Stimulated activated naive B cell treated with anti-CD40 and anti-IgM and Interleukin-4, amounts not matched to agents 10 μg/mL and 1 μg/mL and 100 μg/mL, for 72 hours (primary cell): ENCODE results near the gene IMP3.
"Not testable (repeated sequence)": the region's sequence is repeated elsewhere in the genome, so short reads cannot be mapped to it uniquely, and the experiment has no call there.

Source experiments
- ATAC-seq, 2 donors: fragments of 150-1000 bp; cut with Tn5 transposase; replicated peaks; 2 replicates each; pipeline ENCODE4 v1.10.0; 2021; ENCODE audit warnings: moderate library complexity in 1 of 2
- DNase-seq: peaks from one replicate; pipeline ENCODE4 v3.0.0; 2021
- H3K27ac Mint-ChIP-seq: one replicate; pipeline ENCODE4 v1.8.0; 2022; ENCODE audit warnings: mild to moderate bottlenecking, mixed read lengths
- H3K27me3 Mint-ChIP-seq, 2 donors: one replicate each; pipeline ENCODE4 v1.8.0; 2022; ENCODE audit warnings: mixed read lengths in 2 of 2
- H3K36me3 Mint-ChIP-seq, 2 donors: one replicate each; pipeline ENCODE4 v1.8.0; 2022; ENCODE audit warnings: mixed read lengths in 2 of 2, mild to moderate bottlenecking in 1 of 2
- H3K4me1 Mint-ChIP-seq, 2 donors: one replicate each; pipeline ENCODE4 v1.8.0; 2022; ENCODE audit warnings: mixed read lengths in 2 of 2, mild to moderate bottlenecking in 1 of 2
- H3K4me3 Mint-ChIP-seq, 2 donors: one replicate each; pipeline ENCODE4 v1.8.0; 2022; ENCODE audit warnings: mild to moderate bottlenecking in 2 of 2, mixed read lengths in 2 of 2, moderate library complexity in 1 of 2
- H3K9me3 Mint-ChIP-seq, 2 donors: one replicate each; pipeline ENCODE4 v1.8.0; 2022; ENCODE audit warnings: mixed read lengths in 2 of 2, mild to moderate bottlenecking in 1 of 2

IMP3 gene

DNA sequence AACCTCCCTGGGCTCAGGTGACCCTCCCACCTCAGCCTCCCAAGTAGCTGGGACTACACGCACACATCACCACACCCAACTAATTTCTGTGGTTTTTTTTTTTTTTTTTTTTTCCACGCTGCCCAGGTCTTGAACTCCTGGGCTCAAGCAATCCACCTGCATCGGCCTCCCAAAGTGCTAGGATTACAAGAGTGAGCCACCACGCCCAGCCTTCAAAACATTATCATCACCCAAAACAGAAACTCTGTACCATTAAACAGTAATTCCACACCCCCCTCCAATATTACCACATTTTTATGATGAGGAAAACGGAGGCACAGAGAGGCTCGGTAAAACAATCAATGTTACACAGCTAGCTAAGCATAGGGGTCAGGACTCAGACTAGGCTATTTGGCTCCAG, 4.0 kb downstream of the IMP3 start:
- H3K9me3 Mint-ChIP-seq, result no peaks in the 10 kb centered on the region
- H3K4me3 Mint-ChIP-seq, result peak overlapping the region in 1 of 2 donors; percentile 6
- no peak for DNase-seq
- peaks cover 23 to 28% of the 10 kb centered on the region in 2 donors for H3K36me3 Mint-ChIP-seq
- H3K27ac Mint-ChIP-seq, result no peak overlapping the region
- ATAC-seq, result no peak
- no peaks in the 10 kb centered on the region for H3K27me3 Mint-ChIP-seq
- peaks cover 16 to 38% of the 10 kb centered on the region in 2 donors for H3K4me1 Mint-ChIP-seq

DNA sequence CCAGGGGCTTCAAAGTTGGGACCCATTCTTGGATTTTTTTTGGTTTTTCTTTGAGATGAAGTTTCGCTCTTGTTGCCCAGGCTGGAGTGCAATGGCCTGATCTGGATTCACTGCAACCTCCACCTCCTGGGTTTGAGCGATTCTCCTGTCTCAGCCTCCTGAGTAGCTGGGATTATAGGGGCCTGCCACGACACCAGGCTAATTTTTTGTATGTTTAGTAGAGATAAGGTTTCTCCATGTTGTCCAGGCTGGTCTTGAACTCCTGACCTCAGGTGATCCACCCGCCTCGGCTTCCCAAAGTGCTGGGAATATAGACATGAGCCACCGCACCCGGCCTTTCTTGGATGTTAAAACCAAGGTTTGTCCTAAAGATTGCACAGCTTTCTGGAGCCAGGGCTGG, 6.1 kb downstream of the IMP3 start:
- not testable (repeated sequence) for DNase-seq, H3K27ac Mint-ChIP-seq, ATAC-seq, H3K27me3 Mint-ChIP-seq, H3K4me3 Mint-ChIP-seq, H3K9me3 Mint-ChIP-seq
- Mint-ChIP-seq H3K4me1 (peaks cover 14 to 28% of the 10 kb centered on the region in 2 donors), H3K36me3 (peaks cover 19 to 21% of the 10 kb centered on the region in 2 donors)

GRCh38 chr15:75631935-75632334, 8.1 kb downstream of the IMP3 start:
- no peak overlapping the region for H3K27ac Mint-ChIP-seq
- DNase-seq, result no peak
- no peak overlapping the region for H3K4me3 Mint-ChIP-seq
- H3K27me3 Mint-ChIP-seq, result no peaks in the 10 kb centered on the region
- H3K36me3 Mint-ChIP-seq, result peaks cover 5 to 6% of the 10 kb centered on the region in 2 donors
- ATAC-seq, result no peak
- H3K9me3 Mint-ChIP-seq, result no peaks in the 10 kb centered on the region
- peaks cover 2 to 9% of the 10 kb centered on the region in 2 donors for H3K4me1 Mint-ChIP-seq

DNA sequence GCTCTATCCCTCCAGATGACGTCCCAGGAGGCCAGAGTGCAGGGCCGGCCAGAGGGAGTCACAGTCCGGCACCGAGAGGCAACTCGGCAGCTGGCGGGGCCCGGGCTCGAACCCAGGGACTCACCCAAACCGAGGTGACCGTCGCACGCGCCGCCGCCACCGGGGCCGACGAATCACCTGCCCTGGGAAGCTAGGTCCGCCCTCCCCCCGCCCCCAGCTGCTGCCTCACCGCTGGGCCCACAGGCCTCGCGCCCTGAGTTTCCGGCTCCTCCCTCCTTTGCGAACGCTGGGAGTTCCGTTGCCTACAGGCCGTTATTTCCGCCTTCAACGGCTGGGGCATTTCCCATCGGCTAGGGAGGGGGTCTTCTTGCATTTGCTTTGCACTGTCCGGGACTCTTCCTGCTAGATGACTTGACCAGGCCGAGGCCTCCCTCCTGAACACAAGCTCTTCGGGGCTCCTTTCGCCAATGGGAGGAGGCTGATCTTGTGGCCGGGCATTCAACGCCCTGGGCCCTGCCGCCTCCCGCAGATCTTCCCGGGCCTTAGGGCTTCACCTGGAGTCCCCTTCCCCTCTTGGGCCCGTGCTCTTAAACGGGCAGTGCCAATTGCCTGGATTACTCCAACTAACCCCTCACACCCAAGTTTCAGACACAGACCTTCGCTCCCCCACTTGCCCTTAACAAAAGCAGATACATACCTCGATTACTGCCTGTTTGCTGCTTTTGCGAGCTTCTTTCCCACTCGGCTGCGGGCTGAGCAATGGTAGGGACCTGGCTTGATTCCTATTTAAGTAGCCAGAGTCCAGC, 14.3 kb downstream of the IMP3 start, which contains the start of gene SNUPN:
Gene SNUPN, minus strand, starts transcription at position 184 of the 806 bp plus-strand sequence. CDS start 4,674 bp downstream, outside the sequence.
- Mint-ChIP-seq H3K4me1 (peaks cover 14 to 35% of the 10 kb centered on the region in 2 donors), H3K4me3 (peak within 1 kb of the TSS; percentile 92 to 97), H3K27me3 (no peaks in the 10 kb centered on the region), H3K27ac (peak within 1 kb of the TSS; percentile 97), H3K36me3 (peaks cover 2 to 11% of the 10 kb centered on the region in 2 donors), H3K9me3 (no peaks in the 10 kb centered on the region)
- ATAC-seq (peak; percentile 87 to 94), DNase-seq (peak; percentile 88)

DNA sequence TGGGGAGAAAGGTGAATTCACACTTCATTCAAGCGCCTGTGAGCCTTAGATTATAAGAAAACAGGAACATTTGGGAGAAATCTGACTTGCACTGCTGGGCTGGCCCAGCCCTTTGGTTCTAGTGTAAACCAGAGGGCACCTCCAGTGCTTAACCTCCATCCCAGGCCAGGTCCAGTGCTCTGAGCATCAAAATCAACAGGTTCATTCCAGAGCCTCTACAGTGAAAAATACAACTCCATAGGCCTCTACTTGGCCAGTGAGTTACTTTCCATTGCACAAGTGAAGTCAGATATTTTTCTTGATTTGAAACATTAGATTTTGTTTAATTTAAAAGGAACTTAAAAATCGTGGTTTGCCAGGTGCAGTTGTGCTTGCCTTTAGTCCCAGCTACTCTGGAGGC, 17.5 kb downstream of the IMP3 start:
- Mint-ChIP-seq H3K4me1 (peaks cover 17 to 41% of the 10 kb centered on the region in 2 donors), H3K27me3 (no peaks in the 10 kb centered on the region), H3K9me3 (no peaks in the 10 kb centered on the region), H3K4me3 (no peak overlapping the region), H3K36me3 (peaks cover 5 to 23% of the 10 kb centered on the region in 2 donors), H3K27ac (no peak overlapping the region)
- ATAC-seq (no peak), DNase-seq (no peak)

DNA sequence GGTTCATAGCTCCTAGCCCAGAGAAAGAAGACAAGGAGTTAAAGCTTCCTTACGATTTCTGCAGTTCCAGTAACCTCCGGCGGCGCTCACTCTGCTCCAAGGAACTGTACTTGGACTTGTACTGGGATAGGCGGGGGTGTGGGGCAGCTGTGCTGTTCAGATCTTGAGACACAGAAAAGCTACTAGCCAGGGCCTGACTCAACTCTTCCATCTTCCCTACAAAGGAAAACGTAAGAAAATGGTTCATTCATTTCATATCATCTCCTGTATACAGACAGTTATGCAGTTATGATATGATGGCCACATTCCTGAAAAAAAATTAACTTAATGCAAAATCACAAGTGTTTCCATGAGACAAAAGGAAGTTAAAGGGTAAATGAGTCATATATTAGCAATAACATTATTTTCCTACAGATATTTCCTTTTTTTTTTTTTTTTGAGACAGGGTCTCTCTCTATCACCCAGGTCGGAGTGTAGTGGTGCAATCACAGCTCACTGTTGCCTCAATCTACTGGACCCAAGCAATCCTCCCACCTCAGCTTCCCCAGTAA, 19.1 kb downstream of the IMP3 start:
- Mint-ChIP-seq H3K4me1 (peaks cover 15 to 36% of the 10 kb centered on the region in 2 donors), H3K27me3 (no peaks in the 10 kb centered on the region), H3K27ac (peak overlapping the region; percentile 89), H3K36me3 (peaks cover 12 to 35% of the 10 kb centered on the region in 2 donors), H3K9me3 (no peaks in the 10 kb centered on the region), H3K4me3 (peak overlapping the region; percentile 35 to 52)
- DNase-seq (no peak), ATAC-seq (no peak)

GRCh38 chr15:75620058-75620820, 19.8 kb downstream of the IMP3 start:
- Mint-ChIP-seq H3K4me1 (peaks cover 16 to 34% of the 10 kb centered on the region in 2 donors), H3K27me3 (no peaks in the 10 kb centered on the region), H3K27ac (peak overlapping the region; percentile 37), H3K9me3 (no peaks in the 10 kb centered on the region), H3K36me3 (peaks cover 17 to 41% of the 10 kb centered on the region in 2 donors), H3K4me3 (no peak overlapping the region)
- no peak for ATAC-seq
- DNase-seq, result no peak

GRCh38 chr15:75616766-75617165, 23.3 kb downstream of the IMP3 start:
- no peak for DNase-seq
- ATAC-seq, result no peak
- H3K27ac Mint-ChIP-seq, result no peak overlapping the region
- no peaks in the 10 kb centered on the region for H3K27me3 Mint-ChIP-seq
- H3K9me3 Mint-ChIP-seq, result no peaks in the 10 kb centered on the region
- no peak overlapping the region for H3K4me3 Mint-ChIP-seq
- peaks cover 36 to 65% of the 10 kb centered on the region in 2 donors for H3K36me3 Mint-ChIP-seq
- peaks cover 13 to 16% of the 10 kb centered on the region in 2 donors for H3K4me1 Mint-ChIP-seq

- DNase-seq (no peak), ATAC-seq (no peak)
Measured at GRCh38 chr15:75606711-75607699, 33.0 kb downstream of the IMP3 start.

DNA sequence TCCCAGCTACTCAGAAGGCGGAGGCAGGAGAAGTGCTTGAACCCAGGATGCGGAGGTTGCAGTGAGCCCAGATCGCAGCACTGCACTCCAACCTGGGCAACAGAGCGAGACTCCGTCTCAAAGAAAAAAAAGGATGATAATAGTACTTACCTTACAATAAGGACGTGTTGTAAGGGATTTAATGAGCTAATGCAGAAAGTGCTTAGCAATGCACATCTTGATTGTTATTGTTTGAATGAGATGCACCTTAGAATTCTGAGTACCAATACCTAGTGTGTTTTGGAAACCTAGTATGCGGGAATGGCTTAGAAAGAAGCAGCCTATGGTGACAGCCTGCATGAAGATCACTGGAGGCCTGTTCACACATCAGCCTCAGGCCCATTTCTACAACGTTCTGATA, 34.0 kb downstream of the IMP3 start:
- H3K4me3 Mint-ChIP-seq, result no peak overlapping the region
- ATAC-seq (no peak), DNase-seq (no peak)
- H3K36me3 Mint-ChIP-seq, result peaks cover 46 to 55% of the 10 kb centered on the region in 2 donors
- no peaks in the 10 kb centered on the region for H3K4me1 Mint-ChIP-seq
- no peaks in the 10 kb centered on the region for H3K9me3 Mint-ChIP-seq
- no peak overlapping the region for H3K27ac Mint-ChIP-seq
- no peaks in the 10 kb centered on the region for H3K27me3 Mint-ChIP-seq

More at GRCh38 chr15:75606711-75607699, 33.0 kb downstream of the IMP3 start:
- Mint-ChIP-seq H3K4me3 (no peak overlapping the region), H3K9me3 (no peaks in the 10 kb centered on the region), H3K36me3 (peaks cover 49 to 53% of the 10 kb centered on the region in 2 donors), H3K27ac (no peak overlapping the region), H3K27me3 (no peaks in the 10 kb centered on the region), H3K4me1 (no peaks in the 10 kb centered on the region)

DNA sequence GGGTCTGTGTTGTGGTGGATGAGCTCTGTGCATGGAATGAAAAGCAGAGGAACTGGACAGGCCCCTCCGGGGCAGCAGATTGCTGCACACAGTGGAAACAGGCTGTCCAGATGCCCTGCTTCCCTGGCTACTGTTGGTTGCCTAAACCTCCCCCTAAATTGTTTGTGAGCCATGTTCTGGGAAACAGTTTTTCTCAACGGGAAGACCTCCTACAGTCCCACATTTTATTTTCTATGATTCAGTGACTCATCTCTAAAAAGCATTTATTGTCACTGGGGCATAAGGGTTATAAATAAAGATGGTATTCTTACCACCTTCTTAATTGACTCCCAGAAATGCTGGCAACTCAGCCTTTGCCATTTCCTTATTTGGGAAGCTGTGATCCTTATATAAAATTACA, 40.6 kb downstream of the IMP3 start:
- Mint-ChIP-seq H3K4me1 (peaks cover 3 to 12% of the 10 kb centered on the region in 2 donors), H3K27me3 (no peaks in the 10 kb centered on the region), H3K36me3 (peaks cover 38 to 56% of the 10 kb centered on the region in 2 donors), H3K27ac (no peak overlapping the region), H3K4me3 (no peak overlapping the region), H3K9me3 (no peaks in the 10 kb centered on the region)
- no peak for ATAC-seq
- DNase-seq, result no peak

DNA sequence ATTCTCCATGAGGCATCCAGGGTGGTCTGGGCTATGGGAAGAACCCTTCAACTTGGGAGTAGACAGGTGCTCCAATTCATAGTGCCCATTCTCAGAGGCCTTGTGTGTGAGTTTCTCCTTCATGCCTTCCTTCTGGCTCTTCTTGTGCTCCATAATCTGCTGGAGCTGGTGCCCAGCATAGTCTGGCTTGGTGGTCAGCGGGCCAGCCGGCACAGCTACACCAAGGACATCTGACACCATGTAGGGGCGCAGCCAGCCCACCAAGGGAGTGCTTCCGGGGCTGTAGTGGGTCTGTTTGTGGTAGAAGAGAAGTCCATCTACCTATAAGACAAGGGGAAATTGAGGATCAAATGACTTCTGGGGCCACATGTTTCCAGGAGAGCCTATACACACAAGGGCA, 41.7 kb downstream of the IMP3 start:
- no peak overlapping the region for H3K27ac Mint-ChIP-seq
- H3K4me3 Mint-ChIP-seq, result no peak overlapping the region
- ATAC-seq (no peak), DNase-seq (no peak)
- H3K4me1 Mint-ChIP-seq, result peaks cover 3 to 12% of the 10 kb centered on the region in 2 donors
- H3K9me3 Mint-ChIP-seq, result no peaks in the 10 kb centered on the region
- no peaks in the 10 kb centered on the region for H3K27me3 Mint-ChIP-seq
- H3K36me3 Mint-ChIP-seq, result peaks cover 35 to 57% of the 10 kb centered on the region in 2 donors

GRCh38 chr15:75597667-75598341, 42.2 kb downstream of the IMP3 start:
- Mint-ChIP-seq H3K9me3 (no peaks in the 10 kb centered on the region), H3K27ac (no peak overlapping the region)
- no peak for DNase-seq

More at GRCh38 chr15:75597667-75598341, 42.2 kb downstream of the IMP3 start:
- Mint-ChIP-seq H3K4me3 (no peak overlapping the region), H3K27me3 (no peaks in the 10 kb centered on the region), H3K36me3 (peaks cover 37 to 57% of the 10 kb centered on the region in 2 donors), H3K4me1 (peaks cover 3 to 12% of the 10 kb centered on the region in 2 donors)
- no peak for ATAC-seq
